Measurements from ENCODE around the gene IGFLR1. TPM values are rescaled to one million over a fixed set of nuclear protein-coding genes. Genes with fewer than 3 reads are reported as not detected.

Gene IGFLR1
- total and polyA plus RNA-seq, 9 of the 15 experiments (the other 6 are each of a cell fraction or from before 2014, with no cell fraction given), result 1.0 to 14.3 (median 4.6) TPM

DNA sequence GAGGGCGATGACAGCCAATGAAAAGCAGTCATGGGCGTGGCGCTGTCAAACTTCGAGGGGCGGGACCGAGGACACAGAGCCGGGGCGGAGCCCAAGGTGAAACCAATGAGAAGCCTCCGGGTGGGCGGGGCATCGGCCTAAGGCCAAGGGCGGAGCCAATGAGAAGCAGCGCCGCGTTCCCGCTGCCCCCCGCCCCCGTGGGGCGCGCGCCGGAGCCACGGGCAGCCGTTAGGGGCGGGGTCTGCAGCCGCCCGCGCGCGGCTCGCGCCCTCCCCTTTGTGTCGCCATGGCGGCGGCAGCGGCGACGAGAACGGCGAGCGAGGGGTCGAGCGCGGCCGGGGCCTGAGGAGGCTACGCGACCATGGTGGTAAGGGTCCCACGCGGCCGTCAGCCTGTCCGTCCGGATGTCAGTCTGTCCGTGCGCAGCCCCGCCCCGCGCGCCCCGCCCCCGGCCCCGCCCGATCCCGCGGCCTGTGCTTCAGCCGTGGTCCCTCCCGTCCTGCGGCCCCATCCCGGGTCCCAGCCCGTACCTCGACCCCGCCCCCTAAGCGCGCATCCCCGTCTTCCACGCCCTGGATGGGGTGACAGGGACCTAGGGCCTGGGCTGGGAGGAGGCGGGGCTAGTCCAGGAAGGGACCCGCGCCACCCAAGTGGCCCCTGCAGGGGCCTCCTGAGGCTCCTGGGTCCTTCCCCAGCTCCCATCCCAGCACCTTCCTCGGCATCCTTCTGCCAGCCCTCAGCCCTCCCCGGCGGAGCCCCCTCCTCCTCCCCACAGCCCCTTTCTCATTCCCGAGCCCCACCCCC, 33.2 kb upstream of the IGFLR1 start, which contains the start of gene ARHGAP33 (continued):
- TF ChIP-seq ZFX (CRISPR knock-in tag; IDR thresholded peaks at IDR 0.05) (no peak), CREM (IDR thresholded peaks at IDR 0.05; ENCODE audit: low read depth) (peak; percentile 58; the same call in 1 of the 2 replicates), CTBP1 (IDR thresholded peaks at IDR 0.05; ENCODE audit: borderline replicate concordance) (peak; percentile 91), BACH1 (tag; IDR thresholded peaks at IDR 0.05) (no peak), ARID4B (CRISPR knock-in tag; IDR thresholded peaks at IDR 0.05) (0 out of 2 replicates have a peak, but pooled peaks have one; percentile 26), SRSF1 (IDR thresholded peaks at IDR 0.05; ENCODE audit: low read depth, low read length) (no peak), MBD2 (IDR thresholded peaks at IDR 0.05; ENCODE audit: borderline replicate concordance, low read depth) (peak; percentile 17; the same call in 1 of the 2 replicates), E2F6 (IDR thresholded peaks at IDR 0.05; ENCODE audit: borderline replicate concordance in 1 of 2, extremely low read depth in 1 of 2, insufficient read depth in 1 of 2, insufficient read length in 1 of 2, low read depth in 1 of 2, low read length in 1 of 2, poor library complexity in 1 of 2, severe bottlenecking in 1 of 2) (peak in 1 of 2 experiments; percentile 73), HCFC1 (IDR thresholded peaks at IDR 0.05; ENCODE audit: low read depth, low read length) (peak; percentile 26; the same call in 1 of the 2 replicates), NRF1 (conservative IDR thresholded peaks at IDR 0.05 in 1 of 2, IDR thresholded peaks at IDR 0.05 in 1 of 2) (peak; percentile 76 to 78), PYGO2 (tag; IDR thresholded peaks at IDR 0.05) (no peak), PHF20 (IDR thresholded peaks at IDR 0.05; ENCODE audit: partially characterized antibody) (no peak), ZFP36 (IDR thresholded peaks at IDR 0.05; ENCODE audit: low read depth, low read length, partially characterized antibody) (no peak), PKNOX1 (IDR thresholded peaks at IDR 0.05) (peak; percentile 86), HMGN3 (IDR thresholded peaks at IDR 0.05; ENCODE audit: borderline replicate concordance, extremely low read depth, insufficient read length, low read depth, low read length) (peak; percentile 94), RB1 (IDR thresholded peaks at IDR 0.05; ENCODE audit: low read depth) (peak; percentile 93), VEZF1 (CRISPR knock-in tag; IDR thresholded peaks at IDR 0.05) (peak; percentile 94), RBFOX2 (IDR thresholded peaks at IDR 0.05; ENCODE audit: low read depth, low read length) (peak; percentile 69)
